ENCODE measurements around the gene APC2.
A peak's percentile ranks its signal among the peaks of the same experiment; 100 is the strongest.
"Not testable (repeated sequence)": the region's sequence is repeated elsewhere in the genome, so short reads cannot be mapped to it uniquely, and the experiment has no call there.

The APC2 gene

GRCh38 chr19:1416014-1416841, 33.7 kb upstream of the APC2 start:
- DNase-seq, result peak in 4 of 51 donors; percentile 15 to 55 (median 32)

- DNase-seq, result peak in 14 of 51 donors; percentile 8 to 49 (median 31)
Observed at GRCh38 chr19:1417145-1417544, 32.8 kb upstream of the APC2 start.

GRCh38 chr19:1417681-1418495, 32.0 kb upstream of the APC2 start:
- peak in 4 of 51 donors; percentile 17 to 39 (median 28) for DNase-seq

- DNase-seq, result no peak
Observed at GRCh38 chr19:1418496-1418775, 31.5 kb upstream of the APC2 start.

- DNase-seq, result no peak
Observed at GRCh38 chr19:1418951-1419738, 30.8 kb upstream of the APC2 start.

- not testable (repeated sequence) for DNase-seq
Observed at GRCh38 chr19:1420085-1420484, 29.8 kb upstream of the APC2 start.

- no peak for DNase-seq
Observed at GRCh38 chr19:1420590-1420989, 29.3 kb upstream of the APC2 start.

- no peak for DNase-seq
Observed at GRCh38 chr19:1421218-1421957, 28.5 kb upstream of the APC2 start.

GRCh38 chr19:1421958-1422305, 28.0 kb upstream of the APC2 start:
- no peak for DNase-seq

GRCh38 chr19:1422360-1422759, 27.6 kb upstream of the APC2 start:
- no peak for DNase-seq

GRCh38 chr19:1422943-1423342, 27.0 kb upstream of the APC2 start:
- no peak for DNase-seq

- no peak for DNase-seq
Observed at GRCh38 chr19:1423436-1424191, 26.3 kb upstream of the APC2 start.

GRCh38 chr19:1424192-1424955, 25.5 kb upstream of the APC2 start:
- DNase-seq, result no peak

- no peak for DNase-seq
Observed at GRCh38 chr19:1425102-1425837, 24.7 kb upstream of the APC2 start.

- no peak for DNase-seq
Observed at GRCh38 chr19:1425902-1426301, 24.0 kb upstream of the APC2 start.

- no peak for DNase-seq
Observed at GRCh38 chr19:1426736-1427135, 23.2 kb upstream of the APC2 start.

- peak in 16 of 51 donors; percentile 9 to 48 (median 38) for DNase-seq
Observed at GRCh38 chr19:1427221-1427920, 22.6 kb upstream of the APC2 start.

GRCh38 chr19:1428738-1429391, 21.1 kb upstream of the APC2 start:
- DNase-seq, result no peak

Measured in hypothalamus (tissue), 51 donors.